NCI-H2029 (cell line): ENCODE measurements around the gene RGS3.
A peak's percentile ranks its signal among the peaks of the same experiment; 100 is the strongest.

Source experiments
- DNase-seq: peaks from one replicate; lab custom pipeline; 2025; lab: John Stamatoyannopoulos, UW

The RGS3 gene

DNA sequence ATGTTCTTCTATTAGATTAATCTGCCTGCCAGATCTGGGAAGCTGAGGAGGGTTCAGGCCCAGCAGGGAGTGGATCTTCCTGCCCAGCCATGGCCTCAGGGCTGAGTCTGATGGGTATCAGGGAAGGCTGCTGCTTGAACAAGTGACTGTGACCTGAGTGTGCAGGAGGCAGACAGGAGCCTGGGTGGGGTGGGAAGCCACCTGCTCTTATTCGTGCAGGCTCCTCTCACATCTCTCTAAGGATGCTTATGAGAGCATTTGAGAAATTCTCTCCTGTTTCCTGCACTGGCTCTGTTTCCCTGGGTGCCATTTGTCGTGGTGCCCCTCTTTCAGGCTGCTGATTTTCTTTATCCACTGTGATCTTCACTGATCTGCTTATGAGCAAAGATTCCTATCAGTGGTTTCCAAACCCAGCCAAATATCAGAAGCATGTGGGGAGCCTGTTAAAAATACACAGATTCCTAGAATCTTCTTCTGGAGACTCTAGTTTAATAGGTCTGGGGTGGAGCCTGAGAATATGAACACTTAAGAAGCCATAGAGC, 2.1 kb downstream of the RGS3 start:
- DNase-seq: no peak

DNA sequence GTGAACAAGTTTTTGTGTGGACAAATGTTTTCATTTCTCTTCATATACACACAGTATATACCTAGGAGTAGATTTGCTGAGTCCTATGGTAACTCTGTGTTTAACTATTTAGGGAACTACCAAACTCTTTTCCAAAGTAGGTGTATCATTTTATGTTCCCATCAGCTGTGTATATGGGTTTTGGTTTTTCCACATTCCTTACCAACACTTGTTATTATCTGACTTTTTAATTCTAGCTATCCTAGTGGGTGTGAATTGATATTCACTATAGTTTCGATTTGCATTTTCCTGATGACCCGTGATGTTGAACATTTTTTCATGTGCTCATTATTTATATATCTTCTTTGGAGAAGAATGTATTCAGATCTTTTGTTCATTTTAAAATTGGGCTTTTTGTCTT, 3.7 kb downstream of the RGS3 start:
- no peak for DNase-seq

DNA sequence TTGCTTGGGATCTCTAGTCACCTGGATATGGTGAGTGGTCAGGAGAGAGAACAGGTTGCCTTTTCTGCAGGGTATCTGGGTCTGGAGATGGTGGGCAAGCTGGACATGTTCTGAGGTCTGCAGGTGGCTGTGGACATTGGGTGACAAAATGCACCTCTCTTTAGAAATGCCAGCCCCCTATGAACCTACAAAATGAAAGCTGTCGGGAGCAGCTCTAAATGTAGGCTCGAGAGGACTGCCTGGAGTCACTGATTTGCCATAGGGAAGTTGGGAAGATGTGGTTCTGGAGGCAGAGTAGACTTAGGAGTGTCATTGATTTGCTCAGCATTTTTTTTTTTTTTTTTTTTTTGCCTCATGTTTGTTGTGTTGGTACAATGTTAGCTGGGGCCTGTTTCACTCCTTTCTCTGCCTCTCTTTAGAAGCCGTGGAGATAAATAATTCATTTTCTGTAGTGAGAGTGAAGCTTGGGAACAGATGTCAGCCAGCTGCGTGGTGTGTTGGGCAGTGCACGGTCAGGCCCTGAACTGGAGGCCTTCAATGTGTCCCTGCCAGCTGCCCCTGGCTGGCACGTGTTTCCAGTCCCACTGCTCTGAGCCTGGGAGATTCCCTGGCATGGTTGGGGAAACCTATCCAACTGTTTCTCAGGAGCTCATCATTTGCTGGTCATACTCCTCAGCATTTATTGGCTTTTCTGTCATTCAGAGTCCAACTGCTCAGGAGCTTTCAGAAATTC, 5.4 kb downstream of the RGS3 start:
- no peak for DNase-seq

- DNase-seq: no peak
Measured at GRCh38 chr9:113471143-113471542, 7.6 kb downstream of the RGS3 start.

- no peak for DNase-seq
Measured at GRCh38 chr9:113471566-113471965, 8.0 kb downstream of the RGS3 start.

DNA sequence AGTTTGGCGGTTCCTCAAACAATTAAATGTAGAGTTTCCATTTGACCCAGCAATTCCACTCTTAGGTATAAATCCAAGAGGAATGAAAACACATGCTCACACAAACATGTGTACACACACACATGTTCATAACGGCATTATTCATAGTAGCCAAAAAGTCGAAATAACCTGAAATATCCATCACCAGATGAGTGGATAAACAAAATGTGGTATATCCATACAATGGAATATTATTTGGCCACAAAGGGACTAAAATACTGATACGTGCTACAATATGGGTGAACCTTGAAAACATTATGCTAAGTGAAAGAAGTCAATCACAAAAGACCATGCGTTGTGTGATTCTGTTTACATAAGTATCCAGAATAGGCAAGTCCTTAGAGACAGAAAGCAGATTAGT, 8.7 kb downstream of the RGS3 start:
- no peak for DNase-seq

DNA sequence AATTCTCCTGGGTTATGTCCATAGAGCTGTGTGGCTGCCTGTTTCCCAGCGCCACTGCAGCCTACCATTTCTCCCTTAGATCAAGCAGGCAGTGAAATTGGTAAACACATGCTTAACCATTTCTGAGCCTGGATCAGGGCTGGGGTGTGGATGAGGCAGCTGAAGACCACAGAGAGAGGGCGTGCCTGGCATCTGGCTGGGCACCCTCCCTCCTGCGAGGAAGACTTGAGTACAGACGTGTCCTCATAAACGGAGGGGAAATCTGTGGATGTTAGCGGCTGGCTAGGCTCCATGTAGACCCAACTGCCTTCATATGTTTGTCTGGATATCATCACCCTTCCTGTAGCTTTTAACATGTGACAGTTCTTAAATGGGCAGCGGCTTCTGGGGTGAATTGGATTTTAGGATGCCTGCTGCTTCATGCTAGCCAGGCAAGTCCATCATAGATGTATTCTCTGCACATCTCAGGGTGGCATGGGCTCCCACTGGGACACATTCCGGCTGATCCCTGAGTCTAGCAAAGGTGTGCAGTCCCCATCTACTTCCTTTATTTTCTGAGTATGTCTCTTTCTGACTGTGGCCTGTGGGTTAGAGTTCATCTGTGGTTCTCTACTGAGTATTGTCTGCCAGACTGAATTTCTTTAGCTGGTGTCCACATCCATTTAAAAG, 11.0 kb downstream of the RGS3 start:
- DNase-seq: no peak

DNA sequence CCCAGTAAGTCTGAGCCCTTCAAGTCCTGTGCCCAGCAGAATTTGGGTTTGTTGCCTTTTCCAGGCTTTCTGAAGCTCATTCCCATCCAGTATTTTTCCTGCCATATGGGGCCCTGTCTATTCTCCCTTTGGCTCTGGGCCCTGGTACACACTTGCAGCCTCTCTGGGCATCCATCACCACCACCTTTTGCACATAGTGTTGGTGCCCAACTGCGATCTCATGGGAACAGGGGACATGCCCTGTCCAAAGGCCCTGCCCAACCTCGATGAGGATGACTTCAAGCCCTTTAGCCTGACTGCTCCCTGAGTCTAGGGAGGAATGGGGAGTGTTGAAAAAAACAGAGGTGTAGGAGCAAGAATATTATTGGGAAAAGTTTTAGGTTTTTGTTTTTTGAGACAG, 11.5 kb downstream of the RGS3 start:
- DNase-seq: no peak

- no peak for DNase-seq
Measured at GRCh38 chr9:113475992-113476391, 12.5 kb downstream of the RGS3 start.

DNA sequence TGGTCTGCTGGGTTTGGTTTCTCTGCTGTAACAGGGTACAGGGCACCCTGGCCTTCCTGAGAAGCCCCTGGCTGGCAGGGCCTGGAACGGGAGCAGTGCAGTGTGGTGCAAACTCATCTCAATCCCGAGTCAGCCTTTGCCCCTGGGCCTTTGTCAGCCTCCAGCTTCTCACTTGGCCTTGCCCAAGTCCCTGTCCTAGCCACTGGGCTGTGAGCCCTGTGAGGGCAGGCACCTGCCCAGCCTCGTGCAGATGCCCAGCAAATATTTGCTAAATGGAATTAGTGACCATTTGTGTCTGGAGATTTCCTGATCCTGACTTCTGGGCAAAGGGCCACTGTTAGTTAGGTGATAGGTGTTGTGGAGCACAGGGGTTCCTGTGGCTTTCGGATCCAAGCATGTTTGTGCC, 13.0 kb downstream of the RGS3 start:
- DNase-seq: no peak

DNA sequence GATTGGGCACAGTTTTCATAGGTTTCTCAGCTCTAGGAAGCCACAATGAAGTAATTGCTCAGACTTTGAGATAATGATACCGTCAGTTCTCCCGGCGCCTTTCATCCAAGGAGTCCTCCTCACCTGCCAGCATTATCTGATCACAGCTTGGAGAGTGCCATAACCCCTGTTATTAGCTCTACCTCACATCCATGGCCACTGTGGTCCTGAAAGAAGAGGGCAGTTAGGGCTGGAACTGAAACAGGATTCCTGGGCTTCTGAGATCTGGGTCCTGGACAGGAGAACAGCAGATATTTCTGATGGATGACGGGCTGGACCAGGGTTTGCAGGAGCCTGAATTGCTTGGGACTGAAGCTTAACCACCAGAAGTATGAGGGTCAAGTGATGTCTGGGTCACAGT, 13.5 kb downstream of the RGS3 start:
- DNase-seq: no peak

- no peak for DNase-seq
Measured at GRCh38 chr9:113477661-113478060, 14.1 kb downstream of the RGS3 start.

DNA sequence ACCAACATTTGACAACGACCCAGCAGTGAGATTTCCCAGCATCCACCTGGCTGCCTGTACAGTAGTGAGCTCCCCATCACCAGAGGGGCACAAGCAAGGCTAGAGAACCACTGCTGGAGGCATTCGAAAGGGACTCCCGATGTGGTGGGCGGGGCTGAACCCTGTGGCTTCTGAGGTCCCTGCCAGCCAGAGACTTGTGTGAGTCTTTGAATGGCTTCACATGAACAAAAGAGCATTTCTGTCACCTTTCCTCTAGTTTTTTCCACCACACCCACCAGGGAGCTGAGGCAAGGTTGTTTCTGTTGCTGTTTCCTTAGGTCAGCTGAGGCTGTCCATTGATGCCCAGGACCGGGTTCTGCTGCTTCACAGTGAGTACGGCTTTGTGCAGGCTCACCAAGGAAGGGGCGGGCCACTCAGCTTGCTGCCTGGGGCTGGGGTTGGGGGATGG, 15.7 kb downstream of the RGS3 start:
- DNase-seq: no peak

DNA sequence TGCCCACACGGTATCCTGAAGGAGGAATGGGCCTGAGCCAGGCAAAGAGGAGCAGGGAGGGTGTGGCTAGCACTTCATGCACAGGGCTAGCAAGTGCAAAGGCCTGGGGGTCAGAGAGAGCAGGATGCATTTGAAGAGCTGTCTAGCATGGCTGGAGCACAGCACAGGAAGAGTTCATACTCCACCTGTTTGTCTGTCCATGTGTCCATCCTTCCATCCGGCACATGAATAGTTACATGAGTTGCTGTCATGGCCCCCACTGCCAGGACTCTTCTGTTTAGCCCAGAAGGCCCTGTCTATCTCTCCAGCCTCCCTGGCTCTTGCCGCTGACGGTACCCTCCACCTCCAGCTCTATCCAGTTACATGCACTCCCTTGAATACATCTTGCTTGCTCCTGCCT, 17.1 kb downstream of the RGS3 start:
- no peak for DNase-seq

DNA sequence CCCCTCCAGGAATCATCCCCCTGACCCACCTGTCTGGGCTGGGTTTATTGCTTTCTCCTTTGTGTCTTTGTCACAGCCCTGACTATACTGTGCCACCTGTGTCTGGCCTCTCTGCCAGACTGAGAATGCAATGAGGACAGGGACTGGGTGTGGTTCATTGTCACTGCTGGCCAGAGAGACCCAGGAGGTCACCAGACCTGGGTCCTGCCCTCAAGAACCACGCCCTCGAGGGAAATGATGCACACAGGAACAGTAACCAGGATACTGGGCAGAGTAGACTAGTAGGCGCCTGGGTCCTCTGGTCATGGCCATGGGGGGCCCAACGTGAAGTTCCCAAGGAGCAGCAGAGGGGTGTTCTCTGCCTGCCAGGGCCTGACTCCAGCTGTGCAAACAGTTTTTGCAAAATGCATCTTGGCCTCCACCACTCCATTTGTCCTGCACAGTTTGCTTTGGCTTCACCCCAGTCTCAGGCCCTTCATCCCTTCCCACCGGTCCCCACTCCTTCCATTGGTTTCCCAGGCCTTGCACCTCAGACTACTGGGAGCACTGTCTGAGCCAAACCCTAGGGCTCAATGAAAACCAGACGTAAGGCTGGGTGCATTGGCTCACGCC, 17.8 kb downstream of the RGS3 start:
- peak; percentile 82 for DNase-seq

DNA sequence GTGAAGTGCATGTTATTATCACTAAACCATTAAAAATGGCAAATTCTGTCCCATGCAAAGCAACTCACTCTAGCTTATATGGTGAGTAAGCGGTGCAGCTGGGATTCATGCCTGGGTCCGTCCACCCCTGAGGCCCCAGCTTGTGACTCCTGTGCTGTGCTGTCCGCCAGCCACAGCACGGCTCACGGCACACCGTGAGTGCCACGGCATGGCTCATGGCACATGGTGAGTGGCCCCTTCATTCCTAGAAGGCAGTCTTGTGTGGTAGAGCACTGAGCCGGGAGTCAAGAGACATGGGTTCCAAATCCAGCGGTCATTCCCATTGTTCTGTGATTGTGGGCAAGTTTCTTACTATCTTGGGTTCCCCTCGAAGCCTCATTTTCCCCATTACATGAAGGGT, 18.8 kb downstream of the RGS3 start:
- DNase-seq: no peak

- no peak for DNase-seq
Measured at GRCh38 chr9:113482991-113483675, 19.6 kb downstream of the RGS3 start.

GRCh38 chr9:113483676-113484257, 20.2 kb downstream of the RGS3 start:
- no peak for DNase-seq

DNA sequence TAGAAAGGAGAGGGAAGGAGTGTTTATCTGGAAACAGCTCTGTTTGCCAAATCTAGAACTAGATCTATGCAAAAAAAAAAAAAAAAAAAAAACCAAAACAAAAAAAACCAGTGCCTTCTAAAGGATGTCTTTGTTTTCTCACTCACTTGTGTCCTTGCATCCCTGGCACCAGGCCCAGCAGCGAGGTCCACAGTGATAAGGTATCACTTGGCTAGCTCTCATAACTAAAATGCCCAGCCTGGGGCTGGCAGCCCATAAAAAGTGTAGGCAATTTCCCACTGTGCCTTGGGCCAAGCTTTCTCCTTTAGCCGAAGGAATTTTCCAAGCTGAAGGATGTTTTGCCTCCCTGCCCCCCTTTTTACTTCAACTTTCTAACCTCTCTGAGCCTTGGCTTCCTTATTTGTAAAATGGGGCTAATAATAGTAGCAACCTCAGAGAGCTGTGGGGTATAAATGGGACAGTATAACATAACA, 20.8 kb downstream of the RGS3 start:
- DNase-seq: peak; percentile 91

GRCh38 chr9:113485761-113486115, 22.2 kb downstream of the RGS3 start:
- DNase-seq: no peak

DNA sequence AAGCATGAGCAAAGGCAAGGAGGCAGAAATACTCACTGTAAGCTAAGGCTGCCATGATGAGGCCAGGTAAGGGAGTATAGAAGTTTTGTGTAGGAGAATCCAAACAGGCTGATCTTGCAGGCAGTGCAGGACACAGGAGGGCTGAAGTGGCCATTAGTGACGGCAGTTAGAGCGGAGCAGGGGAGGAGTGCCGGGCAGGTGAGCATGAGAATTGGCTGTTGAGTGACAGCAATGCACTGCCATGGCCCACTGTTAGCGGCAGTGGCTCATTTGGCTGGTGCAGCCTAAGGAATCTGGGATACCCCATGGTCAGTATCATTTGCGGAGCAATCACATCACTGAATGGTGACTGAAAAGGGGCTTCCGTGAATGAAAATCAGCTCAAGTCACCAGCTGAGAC, 22.8 kb downstream of the RGS3 start:
- DNase-seq: no peak

DNA sequence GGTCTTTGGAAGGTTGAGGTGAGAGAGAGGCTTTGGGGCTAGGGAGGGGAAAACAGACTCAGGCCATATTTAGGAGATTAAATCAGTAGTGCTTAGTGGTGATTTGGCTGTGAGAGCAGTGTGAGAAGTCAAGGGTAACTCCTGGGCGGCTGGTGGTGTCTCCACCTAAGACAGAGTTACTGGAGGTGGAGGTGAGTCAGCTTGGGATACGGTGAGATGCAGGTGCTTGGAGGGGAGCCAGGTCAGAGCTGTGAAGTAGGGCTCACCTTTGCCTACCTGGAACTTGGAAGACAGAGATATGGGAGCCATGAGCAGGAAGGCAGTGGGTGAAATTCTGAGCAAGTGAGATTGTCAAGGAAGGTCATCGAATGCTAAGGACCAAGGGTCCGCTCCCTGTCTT, 24.5 kb downstream of the RGS3 start:
- peak; percentile 41 for DNase-seq
